ENCODE measurements around the gene TMEM109.

The TMEM109 gene

DNA sequence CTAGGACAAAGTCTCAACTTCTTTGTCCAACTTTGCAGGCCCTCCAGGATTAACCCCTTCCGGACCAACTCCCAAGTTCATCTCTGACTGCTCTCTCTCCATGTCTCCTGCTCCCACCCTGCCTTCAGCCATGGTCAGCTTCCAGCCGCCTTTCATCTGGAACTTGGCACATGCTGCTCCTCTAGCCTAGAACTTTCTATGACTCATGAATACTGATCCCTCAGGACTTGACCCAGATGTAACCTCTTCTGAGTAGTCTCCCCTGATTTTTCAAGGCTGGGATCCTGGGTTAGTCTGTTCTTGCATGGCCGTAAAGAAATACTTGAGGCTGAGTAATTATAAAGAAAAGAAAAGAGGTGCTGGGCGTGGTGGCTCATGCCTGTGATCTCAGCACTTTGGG is 43.2 kb downstream of the TMEM109 start:
- Mint-ChIP-seq H3K27me3 (ENCODE audit: low read depth) (peaks cover 14% of the 10 kb centered on the region), H3K4me3 (no peak overlapping the region), H3K36me3 (ENCODE audit: low read depth) (no peaks in the 10 kb centered on the region), H3K27ac (no peak overlapping the region), H3K4me1 (peaks cover 4% of the 10 kb centered on the region), H3K9me3 (no peaks in the 10 kb centered on the region)
- TF ChIP-seq, protein P1, sequence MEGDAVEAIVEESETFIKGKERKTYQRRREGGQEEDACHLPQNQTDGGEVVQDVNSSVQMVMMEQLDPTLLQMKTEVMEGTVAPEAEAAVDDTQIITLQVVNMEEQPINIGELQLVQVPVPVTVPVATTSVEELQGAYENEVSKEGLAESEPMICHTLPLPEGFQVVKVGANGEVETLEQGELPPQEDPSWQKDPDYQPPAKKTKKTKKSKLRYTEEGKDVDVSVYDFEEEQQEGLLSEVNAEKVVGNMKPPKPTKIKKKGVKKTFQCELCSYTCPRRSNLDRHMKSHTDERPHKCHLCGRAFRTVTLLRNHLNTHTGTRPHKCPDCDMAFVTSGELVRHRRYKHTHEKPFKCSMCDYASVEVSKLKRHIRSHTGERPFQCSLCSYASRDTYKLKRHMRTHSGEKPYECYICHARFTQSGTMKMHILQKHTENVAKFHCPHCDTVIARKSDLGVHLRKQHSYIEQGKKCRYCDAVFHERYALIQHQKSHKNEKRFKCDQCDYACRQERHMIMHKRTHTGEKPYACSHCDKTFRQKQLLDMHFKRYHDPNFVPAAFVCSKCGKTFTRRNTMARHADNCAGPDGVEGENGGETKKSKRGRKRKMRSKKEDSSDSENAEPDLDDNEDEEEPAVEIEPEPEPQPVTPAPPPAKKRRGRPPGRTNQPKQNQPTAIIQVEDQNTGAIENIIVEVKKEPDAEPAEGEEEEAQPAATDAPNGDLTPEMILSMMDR (IDR thresholded peaks at IDR 0.05; ENCODE audit: unreplicated experiment in 3 of 3) = no peak

DNA sequence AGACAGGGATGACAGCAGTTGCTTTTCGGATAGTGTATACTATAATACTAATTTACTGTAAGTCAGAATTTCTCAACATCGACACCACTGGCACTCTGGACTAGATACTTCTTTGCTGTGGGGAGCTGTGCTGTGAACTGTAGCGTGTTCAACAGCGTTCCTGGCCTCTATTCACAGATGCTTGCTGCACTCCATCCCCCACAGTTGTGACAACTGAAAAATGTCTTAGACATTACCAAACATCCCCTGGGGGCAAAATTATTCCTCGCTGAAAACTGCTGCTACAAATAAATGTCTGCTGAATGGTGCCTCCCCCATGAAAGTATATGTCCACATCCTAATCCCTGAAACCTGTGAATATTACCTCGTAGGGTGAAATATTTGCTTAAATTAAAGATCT is 45.5 kb downstream of the TMEM109 start:
- Mint-ChIP-seq H3K9me3 (no peaks in the 10 kb centered on the region), H3K27ac (no peak overlapping the region), H3K27me3 (ENCODE audit: low read depth) (peaks cover 7% of the 10 kb centered on the region), H3K4me1 (no peaks in the 10 kb centered on the region), H3K36me3 (ENCODE audit: low read depth) (no peaks in the 10 kb centered on the region), H3K4me3 (no peak overlapping the region)
- TF ChIP-seq, protein P1 (IDR thresholded peaks at IDR 0.05; ENCODE audit: unreplicated experiment in 3 of 3) = no peak

DNA sequence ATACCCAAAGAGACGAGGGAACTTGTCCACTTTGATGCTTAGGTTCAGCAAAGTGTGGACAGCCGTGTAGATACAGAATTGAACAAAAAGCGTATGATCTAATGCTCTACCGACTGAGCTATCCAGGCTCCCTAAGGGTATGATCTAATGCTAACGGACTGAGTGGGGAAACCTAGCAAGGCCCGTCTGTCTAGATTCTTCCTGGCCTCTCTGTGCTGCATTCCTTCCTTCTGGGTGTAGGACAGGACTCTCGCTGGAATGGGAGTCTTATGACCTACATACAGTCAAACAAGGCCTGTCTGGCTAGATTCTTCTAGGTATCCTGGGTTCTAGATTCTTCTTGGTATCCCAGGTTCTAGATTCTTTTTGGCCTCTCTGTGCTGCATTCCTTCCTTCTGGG is 46.4 kb downstream of the TMEM109 start:
- Mint-ChIP-seq H3K36me3 (ENCODE audit: low read depth) (no peaks in the 10 kb centered on the region), H3K27ac (no peak overlapping the region), H3K9me3 (no peaks in the 10 kb centered on the region), H3K4me1 (no peaks in the 10 kb centered on the region), H3K27me3 (ENCODE audit: low read depth) (peaks cover 7% of the 10 kb centered on the region), H3K4me3 (no peak overlapping the region)
- TF ChIP-seq, protein P1 (IDR thresholded peaks at IDR 0.05; ENCODE audit: unreplicated experiment in 3 of 3) = no peak

DNA sequence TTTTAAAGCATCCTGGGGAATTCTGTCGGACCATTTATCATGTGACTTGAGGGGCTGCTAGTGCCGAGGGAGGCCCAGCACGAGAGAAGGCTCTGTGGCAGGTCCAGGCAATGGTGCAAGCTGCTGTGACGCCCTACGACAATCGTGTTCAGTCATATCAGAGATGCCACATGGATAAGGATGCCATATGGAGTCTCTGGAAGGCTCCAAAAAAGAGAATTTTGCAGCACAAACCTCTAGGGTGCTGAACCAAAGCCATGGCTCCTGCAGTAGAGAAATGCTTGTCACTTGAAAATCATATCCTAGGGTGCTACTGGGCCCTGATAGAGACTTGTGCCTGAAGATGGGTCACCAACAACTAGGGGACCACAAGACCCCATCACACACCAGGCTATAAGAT is 50.8 kb downstream of the TMEM109 start:
- no peak overlapping the region for H3K27ac Mint-ChIP-seq
- H3K27me3 Mint-ChIP-seq (ENCODE audit: low read depth) = peaks cover 11% of the 10 kb centered on the region
- no peaks in the 10 kb centered on the region for H3K4me1 Mint-ChIP-seq
- TF ChIP-seq, protein P1 (IDR thresholded peaks at IDR 0.05; ENCODE audit: unreplicated experiment in 3 of 3) = no peak
- H3K4me3 Mint-ChIP-seq = no peak overlapping the region
- peaks cover 13% of the 10 kb centered on the region for H3K9me3 Mint-ChIP-seq
- no peaks in the 10 kb centered on the region for H3K36me3 Mint-ChIP-seq (ENCODE audit: low read depth)

DNA sequence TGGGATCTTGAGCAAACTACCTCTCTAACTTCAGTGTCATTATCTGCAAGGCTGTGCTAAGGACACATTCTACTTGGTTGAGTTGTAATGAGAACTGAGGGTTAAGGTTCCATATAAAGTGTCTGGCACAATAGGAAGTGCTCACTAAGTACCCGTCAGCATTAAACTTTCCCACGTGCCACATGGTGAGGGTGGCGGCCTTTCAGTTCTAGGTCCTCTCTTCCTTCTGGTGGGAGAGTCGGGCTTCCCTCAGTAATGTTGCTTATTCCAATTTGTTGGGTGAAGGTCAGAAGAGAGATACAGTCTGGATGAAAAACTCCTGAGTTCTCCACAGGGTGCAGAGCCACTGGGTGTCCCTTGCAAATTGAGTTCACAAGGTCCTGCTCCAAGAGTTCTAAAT is 52.9 kb downstream of the TMEM109 start:
- Mint-ChIP-seq H3K4me1 (no peaks in the 10 kb centered on the region), H3K36me3 (ENCODE audit: low read depth) (no peaks in the 10 kb centered on the region), H3K27ac (no peak overlapping the region), H3K9me3 (peaks cover 17% of the 10 kb centered on the region), H3K27me3 (ENCODE audit: low read depth) (peaks cover 16% of the 10 kb centered on the region), H3K4me3 (no peak overlapping the region)
- TF ChIP-seq, protein P1 (IDR thresholded peaks at IDR 0.05; ENCODE audit: unreplicated experiment in 3 of 3) = no peak

DNA sequence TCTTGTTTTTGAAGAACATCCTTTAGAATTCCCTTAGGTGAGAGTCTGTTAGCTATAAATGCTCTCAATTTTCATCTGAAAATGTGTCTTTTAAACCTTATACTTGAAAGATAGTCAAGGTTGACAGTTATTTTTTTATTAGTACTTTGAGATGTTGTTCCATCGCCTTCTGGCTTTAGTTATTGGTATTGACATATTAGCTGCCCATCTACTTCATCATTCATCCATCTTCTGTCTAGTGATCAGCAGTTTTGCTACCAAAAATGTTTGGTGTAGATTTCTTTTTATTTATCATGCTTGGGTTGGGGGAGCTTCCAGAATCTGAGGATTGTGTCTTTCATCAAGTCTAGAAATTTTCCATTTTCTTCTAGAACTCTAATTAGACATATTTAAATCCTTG is 54.3 kb downstream of the TMEM109 start:
- TF ChIP-seq, protein P1 (IDR thresholded peaks at IDR 0.05; ENCODE audit: unreplicated experiment in 3 of 3) = no peak
- Mint-ChIP-seq H3K4me1 (no peaks in the 10 kb centered on the region), H3K27me3 (ENCODE audit: low read depth) (peaks cover 19% of the 10 kb centered on the region), H3K27ac (no peak overlapping the region), H3K4me3 (no peak overlapping the region), H3K9me3 (peaks cover 17% of the 10 kb centered on the region), H3K36me3 (ENCODE audit: low read depth) (no peaks in the 10 kb centered on the region)

Data from nephron (organoid).